Measurements from ENCODE around the gene DISC1. TPM values are rescaled to one million over a fixed set of nuclear protein-coding genes. Genes with fewer than 3 reads are reported as not detected.
A peak's percentile ranks its signal among the peaks of the same experiment; 100 is the strongest.

Gene DISC1
- total RNA-seq, 5 donors from 2014 or later (not counting 1 experiment from before 2014, with no cell fraction given): 12.9 to 37.0 (median 14.6) TPM

DNA sequence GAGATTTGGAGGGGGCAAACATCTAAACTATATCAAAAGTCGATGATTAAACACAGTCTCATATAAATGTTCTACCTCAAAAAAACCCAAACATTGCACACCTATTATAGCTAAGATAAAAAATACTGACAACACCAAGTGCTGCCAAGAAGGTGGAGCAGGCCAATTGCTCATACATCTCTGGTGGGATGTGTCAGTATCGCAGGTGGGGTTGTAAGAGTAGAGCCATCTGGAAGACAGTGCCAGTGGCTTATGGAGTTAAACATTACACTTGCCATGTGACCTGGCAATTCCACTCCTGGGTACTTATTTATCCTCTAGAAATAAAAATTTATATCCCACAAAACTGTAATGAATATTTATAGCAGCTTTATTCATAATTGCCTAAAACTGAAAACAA lies 213.4 kb downstream of the DISC1 start:
- no peak overlapping the region for H3K4me3 ChIP-seq (ENCODE audit: control insufficient read depth in 1 of 2, extremely low read depth in 1 of 2, low read length in 1 of 2)
- no peaks in the 10 kb centered on the region for H3K27me3 ChIP-seq (replicated peaks in 1 of 2; ENCODE audit: control insufficient read depth in 2 of 2, extremely low read depth in 1 of 2, insufficient read depth in 2 of 2, low read length in 1 of 2)
- Mint-ChIP-seq H3K4me1 (peaks cover 17 to 30% (median 19%) of the 10 kb centered on the region in 3 donors), H3K27ac (no peak overlapping the region), H3K9me3 (no peaks in the 10 kb centered on the region), H3K4me3 (no peak overlapping the region), H3K27me3 (no peaks in the 10 kb centered on the region), H3K36me3 (peaks cover 26% of the 10 kb centered on the region)
- H3K4me1 ChIP-seq (ENCODE audit: control insufficient read depth in 1 of 2, extremely low read depth in 1 of 2, insufficient read depth in 2 of 2, low read length in 2 of 2): no peaks in the 10 kb centered on the region
- POLR2A ChIA-PET: no interaction called here
- CTCF ChIA-PET: interaction anchor here in 1 of 2 donors (0.7 kb wide), 1 partner anchor 205 kb away, joined by 3 read pairs; no protein-coding TSS in a partner anchor
- ATAC-seq (replicated peaks in 1 of 4) (no peak), DNase-seq (no peak)
- no peak overlapping the region for H3K27ac ChIP-seq (ENCODE audit: low read length)
- no peaks in the 10 kb centered on the region for H3K9me3 ChIP-seq
- no peaks in the 10 kb centered on the region for H3K36me3 ChIP-seq (ENCODE audit: control insufficient read depth in 2 of 2, extremely low read depth in 1 of 2, insufficient read depth in 1 of 2, low read length in 1 of 2)
- no CpG with 5 or more reads among the region's 2 CpGs for WGBS (ENCODE audit: insufficient coverage)

DNA sequence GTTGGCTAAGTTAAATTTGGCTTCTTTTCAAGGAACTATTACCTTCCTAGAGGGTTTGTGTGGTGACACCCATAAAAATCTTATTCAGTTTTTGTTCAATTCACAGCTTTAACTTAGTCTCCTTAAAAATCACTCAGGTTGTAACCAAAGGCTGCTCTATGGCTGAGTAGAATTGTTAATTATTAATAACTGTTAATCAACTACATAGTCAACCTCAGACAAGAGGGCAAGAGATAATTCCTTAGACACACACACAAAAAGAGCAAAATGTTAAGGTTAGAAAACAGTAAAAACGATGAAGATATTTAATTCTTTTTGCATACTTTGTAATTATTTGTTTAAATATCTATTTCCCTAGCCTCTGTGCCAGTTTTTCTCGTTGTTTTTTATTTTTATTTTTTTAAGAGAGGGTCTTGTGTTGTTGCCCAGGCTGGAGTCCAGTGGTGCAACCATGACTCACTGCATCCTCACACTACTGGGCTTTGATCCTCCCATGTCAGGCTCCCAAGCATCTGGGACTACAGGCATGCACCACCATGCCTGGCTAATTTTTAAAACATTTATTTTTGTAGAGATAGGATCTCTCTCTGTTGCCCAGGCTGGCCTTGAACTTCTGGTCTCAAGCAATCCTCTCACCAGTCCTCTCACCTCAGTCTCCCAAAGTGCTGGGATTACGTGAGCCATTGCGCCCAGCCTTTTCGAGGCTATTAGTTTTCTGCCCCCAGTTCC lies 215.2 kb downstream of the DISC1 start:
- DNase-seq (no peak), ATAC-seq (replicated peaks in 1 of 4) (no peak)
- peaks cover 22 to 29% (median 23%) of the 10 kb centered on the region in 3 donors for H3K4me1 Mint-ChIP-seq
- WGBS (ENCODE audit: insufficient coverage): no CpG with 5 or more reads among the region's 5 CpGs
- Histone ChIP-seq H3K4me3 (ENCODE audit: control insufficient read depth in 1 of 2, extremely low read depth in 1 of 2, low read length in 1 of 2) (no peak overlapping the region), H3K27me3 (replicated peaks in 1 of 2; ENCODE audit: control insufficient read depth in 2 of 2, extremely low read depth in 1 of 2, insufficient read depth in 2 of 2, low read length in 1 of 2) (no peaks in the 10 kb centered on the region), H3K9me3 (no peaks in the 10 kb centered on the region), H3K36me3 (ENCODE audit: control insufficient read depth in 2 of 2, extremely low read depth in 1 of 2, insufficient read depth in 1 of 2, low read length in 1 of 2) (no peaks in the 10 kb centered on the region), H3K4me1 (ENCODE audit: control insufficient read depth in 1 of 2, extremely low read depth in 1 of 2, insufficient read depth in 2 of 2, low read length in 2 of 2) (no peaks in the 10 kb centered on the region), H3K27ac (ENCODE audit: low read length) (no peak overlapping the region)
- H3K27me3 Mint-ChIP-seq: no peaks in the 10 kb centered on the region
- H3K4me3 Mint-ChIP-seq: no peak overlapping the region
- ChIA-PET CTCF (no interaction called here), POLR2A (no interaction called here)
- H3K27ac Mint-ChIP-seq: no peak overlapping the region
- peaks cover 15% of the 10 kb centered on the region for H3K36me3 Mint-ChIP-seq
- H3K9me3 Mint-ChIP-seq: no peaks in the 10 kb centered on the region

DNA sequence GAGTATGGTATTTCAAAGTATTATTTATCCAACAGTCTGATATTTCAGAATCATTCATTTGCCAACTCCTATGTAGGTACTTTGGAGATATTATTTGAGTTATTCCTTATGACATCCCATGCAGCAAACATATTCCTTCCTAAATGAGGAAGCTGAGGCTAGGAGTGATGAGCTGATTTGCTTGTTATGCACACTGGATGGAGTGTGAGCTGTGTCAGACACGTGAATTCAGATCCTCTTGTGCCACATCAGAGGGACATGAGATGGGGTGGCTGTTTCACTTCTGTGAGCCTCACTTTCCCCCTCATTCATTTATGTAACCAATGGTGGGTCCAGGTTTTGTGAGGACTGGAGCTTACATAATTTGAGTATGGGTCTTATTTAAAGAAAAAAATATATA lies 215.9 kb downstream of the DISC1 start:
- ATAC-seq (replicated peaks in 1 of 4): no peak
- H3K4me3 Mint-ChIP-seq: no peak overlapping the region
- POLR2A ChIA-PET: no interaction called here
- CTCF ChIA-PET: interaction anchor here in 1 of 2 donors (0.5 kb wide), 1 partner anchor 19 kb away, joined by 4 read pairs; no protein-coding TSS in a partner anchor
- no peaks in the 10 kb centered on the region for H3K9me3 Mint-ChIP-seq
- no peak overlapping the region for H3K27ac Mint-ChIP-seq
- Histone ChIP-seq H3K4me1 (ENCODE audit: control insufficient read depth in 1 of 2, extremely low read depth in 1 of 2, insufficient read depth in 2 of 2, low read length in 2 of 2) (no peaks in the 10 kb centered on the region), H3K36me3 (ENCODE audit: control insufficient read depth in 2 of 2, extremely low read depth in 1 of 2, insufficient read depth in 1 of 2, low read length in 1 of 2) (no peaks in the 10 kb centered on the region), H3K27ac (ENCODE audit: low read length) (no peak overlapping the region), H3K4me3 (ENCODE audit: control insufficient read depth in 1 of 2, extremely low read depth in 1 of 2, low read length in 1 of 2) (no peak overlapping the region), H3K9me3 (no peaks in the 10 kb centered on the region), H3K27me3 (replicated peaks in 1 of 2; ENCODE audit: control insufficient read depth in 2 of 2, extremely low read depth in 1 of 2, insufficient read depth in 2 of 2, low read length in 1 of 2) (no peaks in the 10 kb centered on the region)
- no peaks in the 10 kb centered on the region for H3K27me3 Mint-ChIP-seq
- no CpG with 5 or more reads among the region's 1 CpG for WGBS (ENCODE audit: insufficient coverage)
- H3K4me1 Mint-ChIP-seq: peaks cover 22 to 29% (median 23%) of the 10 kb centered on the region in 3 donors
- H3K36me3 Mint-ChIP-seq: peaks cover 14% of the 10 kb centered on the region
- no peak for DNase-seq

DNA sequence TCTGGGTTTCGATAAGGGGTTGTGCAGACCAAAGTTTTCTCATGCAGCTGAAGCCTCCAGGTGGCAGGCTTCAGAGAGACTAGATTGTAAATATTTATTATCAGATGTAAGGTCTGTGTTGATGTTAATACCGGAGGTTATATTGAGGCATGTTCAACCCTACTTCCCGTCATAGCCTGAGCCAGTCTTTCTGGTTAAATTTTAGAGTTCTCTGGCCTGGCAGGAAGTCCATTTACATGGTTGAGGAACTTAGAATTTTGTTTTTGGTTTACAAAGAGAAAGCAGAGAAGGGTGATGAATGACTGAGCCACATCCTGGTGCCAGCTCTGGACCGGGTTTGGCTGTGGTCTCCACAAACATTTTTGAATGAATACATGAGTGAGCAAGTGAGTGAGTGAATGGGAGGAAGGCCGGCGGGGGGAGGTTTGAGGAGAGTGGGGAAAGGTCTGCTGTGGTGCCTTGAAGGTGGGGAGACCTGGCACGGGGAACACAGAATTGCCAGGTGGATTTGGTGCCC lies 218.5 kb downstream of the DISC1 start:
- DNase-seq (no peak), ATAC-seq (replicated peaks in 1 of 4) (no peak)
- H3K36me3 Mint-ChIP-seq: peaks cover 3% of the 10 kb centered on the region
- Histone ChIP-seq H3K27ac (ENCODE audit: low read length) (no peak overlapping the region), H3K27me3 (replicated peaks in 1 of 2; ENCODE audit: control insufficient read depth in 2 of 2, extremely low read depth in 1 of 2, insufficient read depth in 2 of 2, low read length in 1 of 2) (no peaks in the 10 kb centered on the region), H3K4me1 (ENCODE audit: control insufficient read depth in 1 of 2, extremely low read depth in 1 of 2, insufficient read depth in 2 of 2, low read length in 2 of 2) (no peaks in the 10 kb centered on the region), H3K4me3 (ENCODE audit: control insufficient read depth in 1 of 2, extremely low read depth in 1 of 2, low read length in 1 of 2) (no peak overlapping the region), H3K36me3 (ENCODE audit: control insufficient read depth in 2 of 2, extremely low read depth in 1 of 2, insufficient read depth in 1 of 2, low read length in 1 of 2) (no peaks in the 10 kb centered on the region), H3K9me3 (no peaks in the 10 kb centered on the region)
- H3K9me3 Mint-ChIP-seq: no peaks in the 10 kb centered on the region
- H3K4me1 Mint-ChIP-seq: peaks cover 22 to 36% (median 23%) of the 10 kb centered on the region in 3 donors
- no peak overlapping the region for H3K4me3 Mint-ChIP-seq
- peak overlapping the region in 1 of 2 donors; percentile 11 for H3K27ac Mint-ChIP-seq
- POLR2A ChIA-PET: no interaction called here
- CTCF ChIA-PET: interaction anchor here in 1 of 2 donors (0.6 kb wide), 1 partner anchor 219 kb away, joined by 6 read pairs; no protein-coding TSS in a partner anchor
- no peaks in the 10 kb centered on the region for H3K27me3 Mint-ChIP-seq
- WGBS (ENCODE audit: insufficient coverage): 48% methylated on average over 4 of the region's 7 CpGs

DNA sequence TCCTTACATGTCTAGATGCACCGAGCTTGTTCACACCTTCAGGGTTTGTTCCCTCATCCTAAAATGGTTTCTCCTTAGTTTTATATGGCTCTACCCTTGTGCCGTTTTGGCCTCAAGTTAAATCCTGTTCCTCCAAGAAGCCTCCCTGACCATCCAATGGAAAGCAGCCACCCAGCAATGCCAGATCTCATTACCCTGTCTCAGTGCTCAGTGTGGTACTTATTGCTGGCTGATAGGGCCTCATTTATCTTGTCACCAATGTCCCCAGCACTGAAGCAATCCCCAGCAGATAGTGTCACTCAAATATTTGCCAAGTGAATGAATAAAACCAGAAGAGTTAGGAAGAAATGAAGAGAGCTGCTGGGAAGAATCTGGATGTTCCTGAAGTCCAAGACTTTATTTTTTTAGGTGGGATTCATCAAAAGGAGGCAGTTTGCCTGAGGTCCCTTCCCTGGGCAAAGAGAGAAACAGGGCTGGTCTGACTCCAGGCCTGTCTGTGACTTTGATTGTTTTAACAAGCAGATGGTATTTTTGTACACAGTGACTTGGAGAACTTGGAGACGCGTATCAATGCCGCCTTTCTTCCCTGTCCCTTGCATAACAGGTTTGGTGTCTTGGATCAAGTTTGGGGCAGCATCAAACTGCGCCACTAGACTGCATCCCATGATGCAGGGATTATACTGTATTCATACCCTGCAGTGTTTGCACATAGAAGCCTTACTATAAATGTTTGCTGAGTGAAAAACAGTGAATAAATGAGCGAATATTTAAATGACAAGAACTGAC lies 221.2 kb downstream of the DISC1 start:
- ATAC-seq (replicated peaks in 1 of 4) (no peak), DNase-seq (no peak)
- H3K9me3 Mint-ChIP-seq: no peaks in the 10 kb centered on the region
- peaks cover 6% of the 10 kb centered on the region for H3K36me3 Mint-ChIP-seq
- peaks cover 21 to 41% (median 22%) of the 10 kb centered on the region in 3 donors for H3K4me1 Mint-ChIP-seq
- POLR2A ChIA-PET: no interaction called here
- H3K27me3 ChIP-seq (replicated peaks in 1 of 2; ENCODE audit: control insufficient read depth in 2 of 2, extremely low read depth in 1 of 2, insufficient read depth in 2 of 2, low read length in 1 of 2): no peaks in the 10 kb centered on the region
- CTCF ChIA-PET: no interaction called here
- H3K27ac ChIP-seq (ENCODE audit: low read length): no peak overlapping the region
- H3K4me3 Mint-ChIP-seq: no peak overlapping the region
- 82% methylated on average over 2 of the region's 7 CpGs for WGBS (ENCODE audit: insufficient coverage)
- H3K36me3 ChIP-seq (ENCODE audit: control insufficient read depth in 2 of 2, extremely low read depth in 1 of 2, insufficient read depth in 1 of 2, low read length in 1 of 2): peaks cover 0 to 4% of the 10 kb centered on the region in 2 donors
- H3K4me3 ChIP-seq (ENCODE audit: control insufficient read depth in 1 of 2, extremely low read depth in 1 of 2, low read length in 1 of 2): no peak overlapping the region
- no peaks in the 10 kb centered on the region for H3K4me1 ChIP-seq (ENCODE audit: control insufficient read depth in 1 of 2, extremely low read depth in 1 of 2, insufficient read depth in 2 of 2, low read length in 2 of 2)
- H3K27me3 Mint-ChIP-seq: no peaks in the 10 kb centered on the region
- no peaks in the 10 kb centered on the region for H3K9me3 ChIP-seq
- H3K27ac Mint-ChIP-seq: no peak overlapping the region

DNA sequence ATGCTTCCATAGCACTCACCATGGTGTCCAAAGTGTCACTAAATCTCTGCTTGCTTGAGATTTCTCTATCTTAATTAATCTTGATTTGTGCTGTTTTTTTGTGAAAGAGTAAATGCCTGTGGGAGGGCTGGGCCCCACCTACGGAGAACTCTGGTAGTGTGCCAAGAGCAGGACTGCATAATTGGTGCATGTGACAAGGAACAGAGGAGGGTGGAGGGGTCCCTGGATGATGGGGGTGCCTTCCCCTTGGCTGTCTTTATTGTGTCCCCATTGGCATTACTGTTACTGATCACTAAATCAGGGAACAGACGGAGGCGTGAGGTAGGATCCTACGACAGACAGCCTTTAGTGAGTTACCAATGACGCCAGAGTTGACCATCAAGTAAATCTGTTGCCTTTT lies 223.4 kb downstream of the DISC1 start:
- Mint-ChIP-seq H3K27me3 (no peaks in the 10 kb centered on the region), H3K36me3 (peaks cover 6% of the 10 kb centered on the region), H3K27ac (no peak overlapping the region), H3K4me3 (no peak overlapping the region), H3K9me3 (no peaks in the 10 kb centered on the region), H3K4me1 (peaks cover 4 to 19% (median 5%) of the 10 kb centered on the region in 3 donors)
- CTCF ChIA-PET: no interaction called here
- no peaks in the 10 kb centered on the region for H3K27me3 ChIP-seq (replicated peaks in 1 of 2; ENCODE audit: control insufficient read depth in 2 of 2, extremely low read depth in 1 of 2, insufficient read depth in 2 of 2, low read length in 1 of 2)
- 100% methylated on average over 1 of the region's 5 CpGs for WGBS (ENCODE audit: insufficient coverage)
- H3K4me1 ChIP-seq (ENCODE audit: control insufficient read depth in 1 of 2, extremely low read depth in 1 of 2, insufficient read depth in 2 of 2, low read length in 2 of 2): no peaks in the 10 kb centered on the region
- no peaks in the 10 kb centered on the region for H3K9me3 ChIP-seq
- POLR2A ChIA-PET: no interaction called here
- no peak overlapping the region for H3K4me3 ChIP-seq (ENCODE audit: control insufficient read depth in 1 of 2, extremely low read depth in 1 of 2, low read length in 1 of 2)
- H3K36me3 ChIP-seq (ENCODE audit: control insufficient read depth in 2 of 2, extremely low read depth in 1 of 2, insufficient read depth in 1 of 2, low read length in 1 of 2): peaks cover 0 to 4% of the 10 kb centered on the region in 2 donors
- DNase-seq (no peak), ATAC-seq (replicated peaks in 1 of 4) (no peak)
- no peak overlapping the region for H3K27ac ChIP-seq (ENCODE audit: low read length)

All from T-cell (primary cell).